GM06990 (cell line): ENCODE data around the gene FAM131A.

Source experiments
- DNase-seq: peaks from one replicate; pipeline ENCODE4 v3.0.0-alpha.2; 2011; ENCODE audit not compliant: insufficient read length; ENCODE audit errors: extremely low read depth
- H3K27me3 ChIP-seq: replicated peaks from 2 replicates; pipeline ENCODE4 v1.6.0; 2011; ENCODE audit warnings: low read length; ENCODE audit not compliant: control insufficient read depth, insufficient read depth
- H3K36me3 ChIP-seq: 2 replicates; pipeline ENCODE4 v1.5.1; 2011; ENCODE audit warnings: low read length; ENCODE audit not compliant: control insufficient read depth, insufficient read depth
- H3K4me3 ChIP-seq: replicated peaks from 2 replicates; pipeline ENCODE4 v1.5.1; 2011; ENCODE audit warnings: low read depth, mild to moderate bottlenecking, control low read depth, low read length
- TF ChIP-seq, protein P1 (sequence below): IDR thresholded peaks from 2 replicates; pipeline ENCODE4 v1.5.1; 2011; ENCODE audit warnings: low read length, control low read depth, mild to moderate bottlenecking, inconsistent platforms; ENCODE audit not compliant: insufficient read depth, poor library complexity, severe bottlenecking

The FAM131A gene, protein sequence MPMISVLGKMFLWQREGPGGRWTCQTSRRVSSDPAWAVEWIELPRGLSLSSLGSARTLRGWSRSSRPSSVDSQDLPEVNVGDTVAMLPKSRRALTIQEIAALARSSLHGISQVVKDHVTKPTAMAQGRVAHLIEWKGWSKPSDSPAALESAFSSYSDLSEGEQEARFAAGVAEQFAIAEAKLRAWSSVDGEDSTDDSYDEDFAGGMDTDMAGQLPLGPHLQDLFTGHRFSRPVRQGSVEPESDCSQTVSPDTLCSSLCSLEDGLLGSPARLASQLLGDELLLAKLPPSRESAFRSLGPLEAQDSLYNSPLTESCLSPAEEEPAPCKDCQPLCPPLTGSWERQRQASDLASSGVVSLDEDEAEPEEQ

DNA sequence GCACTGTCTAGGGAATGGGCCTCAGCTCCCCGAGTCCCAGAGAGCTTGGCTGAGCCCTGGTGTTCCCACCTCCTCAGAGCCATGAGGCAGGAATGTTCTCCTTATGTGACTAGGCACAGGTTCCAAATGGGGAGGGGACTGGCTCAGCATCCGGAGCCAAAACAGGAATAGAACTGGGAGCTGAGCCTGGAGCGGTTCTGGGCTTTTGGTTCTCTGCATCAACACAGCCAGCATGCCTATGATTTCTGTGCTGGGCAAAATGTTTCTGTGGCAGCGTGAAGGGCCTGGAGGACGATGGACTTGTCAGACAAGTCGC is at the start of gene FAM131A:
Gene FAM131A (plus strand): TSS at position 202 of the 316 bp plus-strand sequence. CDS start 31 bp downstream, at position 233.
- peak within 1 kb of the TSS; percentile 72 for H3K4me3 ChIP-seq
- TF ChIP-seq, protein P1, sequence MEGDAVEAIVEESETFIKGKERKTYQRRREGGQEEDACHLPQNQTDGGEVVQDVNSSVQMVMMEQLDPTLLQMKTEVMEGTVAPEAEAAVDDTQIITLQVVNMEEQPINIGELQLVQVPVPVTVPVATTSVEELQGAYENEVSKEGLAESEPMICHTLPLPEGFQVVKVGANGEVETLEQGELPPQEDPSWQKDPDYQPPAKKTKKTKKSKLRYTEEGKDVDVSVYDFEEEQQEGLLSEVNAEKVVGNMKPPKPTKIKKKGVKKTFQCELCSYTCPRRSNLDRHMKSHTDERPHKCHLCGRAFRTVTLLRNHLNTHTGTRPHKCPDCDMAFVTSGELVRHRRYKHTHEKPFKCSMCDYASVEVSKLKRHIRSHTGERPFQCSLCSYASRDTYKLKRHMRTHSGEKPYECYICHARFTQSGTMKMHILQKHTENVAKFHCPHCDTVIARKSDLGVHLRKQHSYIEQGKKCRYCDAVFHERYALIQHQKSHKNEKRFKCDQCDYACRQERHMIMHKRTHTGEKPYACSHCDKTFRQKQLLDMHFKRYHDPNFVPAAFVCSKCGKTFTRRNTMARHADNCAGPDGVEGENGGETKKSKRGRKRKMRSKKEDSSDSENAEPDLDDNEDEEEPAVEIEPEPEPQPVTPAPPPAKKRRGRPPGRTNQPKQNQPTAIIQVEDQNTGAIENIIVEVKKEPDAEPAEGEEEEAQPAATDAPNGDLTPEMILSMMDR = no peak
- H3K36me3 ChIP-seq = peaks cover 13% of the 10 kb centered on the region
- no peaks in the 10 kb centered on the region for H3K27me3 ChIP-seq
- DNase-seq = no peak

DNA sequence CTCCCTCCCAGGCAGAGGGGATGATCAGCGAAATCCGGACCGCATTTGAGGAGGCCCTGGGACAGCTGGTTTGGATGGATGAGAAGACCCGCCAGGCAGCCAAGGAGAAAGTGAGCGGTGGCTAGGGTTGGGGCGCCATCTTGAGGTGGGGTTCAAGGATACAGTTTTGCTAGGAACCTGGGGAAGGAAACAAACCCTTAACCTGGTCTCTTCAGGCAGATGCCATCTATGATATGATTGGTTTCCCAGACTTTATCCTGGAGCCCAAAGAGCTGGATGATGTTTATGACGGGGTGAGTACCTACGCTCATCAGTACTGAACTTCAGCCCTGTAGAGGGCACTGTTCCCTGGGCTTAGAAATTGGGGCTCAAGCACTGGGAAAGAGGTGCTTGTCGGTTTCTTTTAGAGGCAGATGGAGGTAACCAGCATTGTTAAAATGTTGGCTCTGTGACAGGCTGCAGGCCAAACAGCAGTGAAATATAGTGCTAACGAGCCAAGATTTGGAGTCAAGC is 47.9 kb upstream of the FAM131A start:
- H3K36me3 ChIP-seq = no peaks in the 10 kb centered on the region
- DNase-seq = peak; percentile 23
- no peak overlapping the region for H3K4me3 ChIP-seq
- no peaks in the 10 kb centered on the region; the same call in 1 of the 2 replicates for H3K27me3 ChIP-seq
- TF ChIP-seq, protein P1 = peak; percentile 73

DNA sequence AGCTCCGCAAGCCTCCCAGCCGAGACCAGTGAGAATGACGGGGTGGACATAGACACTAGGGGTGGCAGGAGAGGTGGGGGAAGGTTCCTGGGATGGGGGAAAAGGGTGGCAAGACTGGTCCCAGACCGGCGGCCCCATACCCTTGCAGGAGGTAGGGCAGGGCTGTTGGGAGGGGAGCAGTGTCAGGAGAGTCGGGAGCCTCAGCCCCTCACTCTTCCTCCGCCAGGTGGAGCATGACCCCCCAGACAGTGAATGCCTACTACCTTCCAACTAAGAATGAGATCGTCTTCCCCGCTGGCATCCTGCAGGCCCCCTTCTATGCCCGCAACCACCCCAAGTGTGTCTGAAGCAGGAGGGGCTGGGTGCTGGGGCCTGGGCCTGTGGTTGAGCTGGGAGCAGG is 47.1 kb upstream of the FAM131A start:
- Histone ChIP-seq H3K27me3 (no peaks in the 10 kb centered on the region; the same call in 1 of the 2 replicates), H3K4me3 (no peak overlapping the region), H3K36me3 (no peaks in the 10 kb centered on the region)
- DNase-seq = no peak
- TF ChIP-seq, protein P1 = no peak

DNA sequence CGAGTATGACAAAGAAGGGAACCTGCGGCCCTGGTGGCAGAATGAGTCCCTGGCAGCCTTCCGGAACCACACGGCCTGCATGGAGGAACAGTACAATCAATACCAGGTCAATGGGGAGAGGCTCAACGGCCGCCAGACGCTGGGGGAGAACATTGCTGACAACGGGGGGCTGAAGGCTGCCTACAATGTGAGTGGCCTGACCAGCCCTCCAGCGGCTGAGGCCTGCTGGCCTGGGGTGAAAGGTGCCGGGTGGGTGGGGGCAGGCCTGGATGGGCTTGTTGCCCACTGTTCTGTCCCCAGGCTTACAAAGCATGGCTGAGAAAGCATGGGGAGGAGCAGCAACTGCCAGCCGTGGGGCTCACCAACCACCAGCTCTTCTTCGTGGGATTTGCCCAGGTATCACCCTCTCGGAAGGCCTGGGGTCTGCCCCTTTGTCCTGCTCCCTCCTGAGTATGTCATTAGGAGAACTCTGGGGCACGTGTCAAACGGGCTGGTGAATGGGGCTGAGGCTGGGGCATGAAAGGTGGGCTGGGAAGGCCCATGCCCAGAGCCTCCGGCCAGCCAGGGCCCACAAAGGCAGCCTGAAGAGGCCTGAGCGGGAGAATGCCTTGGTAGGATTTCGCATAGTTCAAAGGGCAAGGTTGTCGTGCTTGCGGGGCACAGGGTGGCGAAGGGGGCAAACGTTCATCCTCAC is 46.2 kb upstream of the FAM131A start:
- TF ChIP-seq, protein P1 = no peak

DNA sequence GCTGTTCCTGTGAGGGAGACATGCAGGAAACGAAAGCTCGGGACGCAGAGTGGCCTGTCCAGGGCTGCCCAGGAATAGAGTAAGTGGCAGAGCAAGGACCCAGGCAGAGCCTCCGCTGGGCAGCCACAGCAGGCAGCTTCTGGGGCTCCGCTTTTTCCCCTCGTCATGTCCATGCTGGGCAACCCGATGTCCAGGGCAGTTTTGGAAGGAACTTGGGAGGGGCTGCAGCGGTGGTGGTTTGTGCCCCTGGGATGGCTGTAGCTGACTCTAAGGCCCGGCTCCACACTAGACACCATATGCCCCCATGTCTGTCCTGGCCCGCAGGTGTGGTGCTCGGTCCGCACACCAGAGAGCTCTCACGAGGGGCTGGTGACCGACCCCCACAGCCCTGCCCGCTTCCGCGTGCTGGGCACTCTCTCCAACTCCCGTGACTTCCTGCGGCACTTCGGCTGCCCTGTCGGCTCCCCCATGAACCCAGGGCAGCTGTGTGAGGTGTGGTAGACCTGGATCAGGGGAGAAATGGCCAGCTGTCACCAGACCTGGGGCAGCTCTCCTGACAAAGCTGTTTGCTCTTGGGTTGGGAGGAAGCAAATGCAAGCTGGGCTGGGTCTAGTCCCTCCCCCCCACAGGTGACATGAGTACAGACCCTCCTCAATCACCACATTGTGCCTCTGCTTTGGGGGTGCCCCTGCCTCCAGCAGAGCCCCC is 45.5 kb upstream of the FAM131A start:
- no peak overlapping the region for H3K4me3 ChIP-seq
- no peaks in the 10 kb centered on the region for H3K36me3 ChIP-seq
- no peaks in the 10 kb centered on the region for H3K27me3 ChIP-seq
- TF ChIP-seq, protein P1 = no peak
- DNase-seq = no peak

More for the DNA sequence above, 46.2 kb upstream of the FAM131A start:
- no peak for DNase-seq
- Histone ChIP-seq H3K4me3 (no peak overlapping the region), H3K36me3 (no peaks in the 10 kb centered on the region), H3K27me3 (no peaks in the 10 kb centered on the region)
